Lung (tissue), 12 donors: ENCODE data around the gene GIGYF2. TPM values are rescaled to one million over a fixed set of nuclear protein-coding genes. Genes with fewer than 3 reads are reported as not detected.

Source experiments
- ATAC-seq: fragments of 200-7000 bp; cut with Tn5 transposase; one replicate; pipeline ENCODE4 v1.9.1; 2020; ENCODE audit warnings: moderate number of reproducible peaks; ENCODE audit not compliant: insufficient read depth, low FRiP score
- DNase-seq, 3 donors: peaks; one replicate each; pipeline ENCODE4 v3.0.0-alpha.2; 2013 to 2017
- H3K27ac ChIP-seq, 2 donors: one replicate each; pipeline ENCODE4 v1.5.1; 2013; ENCODE audit warnings: mild to moderate bottlenecking in 2 of 2, moderate library complexity in 2 of 2, control low read depth in 1 of 2, inconsistent platforms in 1 of 2, low read depth in 1 of 2, low read length in 1 of 2
- H3K27me3 ChIP-seq, 3 donors: one replicate each; pipeline ENCODE4 v1.5.1; 2013; ENCODE audit warnings: low read length in 2 of 3; ENCODE audit not compliant: control insufficient read depth in 3 of 3, insufficient read depth in 3 of 3
- H3K36me3 ChIP-seq, 4 donors: one replicate each; pipeline ENCODE4 v1.5.1; 2013; ENCODE audit warnings: low read length in 4 of 4, mild to moderate bottlenecking in 1 of 4, moderate library complexity in 1 of 4; ENCODE audit not compliant: control insufficient read depth in 4 of 4, insufficient read depth in 4 of 4
- H3K4me1 ChIP-seq, 5 donors: one replicate each; pipeline ENCODE4 v1.5.1; 2013; ENCODE audit warnings: low read length in 5 of 5, mild to moderate bottlenecking in 2 of 5, moderate library complexity in 1 of 5; ENCODE audit not compliant: control insufficient read depth in 5 of 5, insufficient read depth in 5 of 5
- H3K4me3 ChIP-seq: one replicate; pipeline ENCODE4 v1.5.1; 2013; ENCODE audit warnings: mild to moderate bottlenecking, control low read depth, moderate library complexity
- H3K9ac ChIP-seq, 2 donors: one replicate each; pipeline ENCODE4 v1.5.1; 2013; ENCODE audit warnings: low read length in 2 of 2, control low read depth in 1 of 2; ENCODE audit not compliant: insufficient read depth in 1 of 2
- H3K9me3 ChIP-seq, 4 donors: one replicate each; pipeline ENCODE4 v1.5.1; 2013; ENCODE audit warnings: low read length in 3 of 4, mild to moderate bottlenecking in 1 of 4, moderate library complexity in 1 of 4; ENCODE audit not compliant: control insufficient read depth in 4 of 4, insufficient read depth in 3 of 4
- WGBS, 2 donors: extraction: QIAGEN DNeasy Blood & Tissue Kit; methylation state at CpG; one replicate each; pipeline ENCODE4 v1.1.7; 2013; 5-methylcytosine and 5-hydroxymethylcytosine counted together
- polyA plus RNA-seq, 2 donors: library from polyadenylated mRNA; stranded (reverse); fragments of 200-250 nt; gene quantifications; one replicate each; pipeline ENCODE4 v1.2.1, GENCODE V29; 2013
- total RNA-seq, 2 donors: library from RNA; depleted of rRNA in 1 of 2; stranded (reverse); fragments of >200 nt in 1 of 2; gene quantifications; one replicate each; pipeline ENCODE4 v1.2.1, GENCODE V29; 2014 to 2021
- TF ChIP-seq, protein P1 (sequence below): IDR thresholded peaks from 2 replicates; pipeline ENCODE4 v1.5.1; 2012; ENCODE audit warnings: mild to moderate bottlenecking; ENCODE audit errors: control extremely low read depth, extremely low read depth
- donor health status: control.
- donor health status: control.
- donor health status: Bipolar disorder and iron deficiency.
- donor health status: healthy.
- donor health status: DM: yes; HTN: yes; CAD: no.

GIGYF2 gene
- total and polyA plus RNA-seq, 4 donors, result 15.9 to 145 (median 37.3) TPM

DNA sequence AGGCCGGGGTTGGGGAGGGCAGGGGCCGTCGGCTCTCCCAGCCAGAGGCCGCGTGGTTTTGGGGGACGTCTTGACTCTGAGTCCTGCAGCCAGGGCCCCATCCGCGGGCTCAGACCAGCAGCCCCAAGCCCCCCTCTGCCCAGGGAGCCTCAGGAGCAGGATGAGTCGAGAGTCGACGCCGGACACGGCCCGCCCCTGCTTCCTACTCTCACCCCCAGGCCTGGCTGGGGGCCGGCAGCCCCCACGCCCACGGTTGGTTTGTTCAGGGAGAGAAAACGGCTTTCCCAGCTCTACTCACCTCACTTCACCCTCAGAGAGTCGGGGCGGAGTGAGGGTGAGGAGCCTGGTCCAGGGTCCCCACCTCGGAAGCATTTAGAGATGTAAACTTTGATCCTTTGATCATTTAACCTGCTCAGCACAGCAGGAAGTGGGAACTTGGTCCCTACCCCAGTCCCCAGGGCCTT is 179.9 kb downstream of the GIGYF2 start:
- ATAC-seq (no peak), DNase-seq (no peak)
- H3K4me3 ChIP-seq, result no peak overlapping the region
- H3K4me1 ChIP-seq, result peaks cover 0 to 9% (median 0%) of the 10 kb centered on the region in 5 donors
- H3K9me3 ChIP-seq, result no peaks in the 10 kb centered on the region
- H3K27ac ChIP-seq, result no peak overlapping the region
- TF ChIP-seq, protein P1, sequence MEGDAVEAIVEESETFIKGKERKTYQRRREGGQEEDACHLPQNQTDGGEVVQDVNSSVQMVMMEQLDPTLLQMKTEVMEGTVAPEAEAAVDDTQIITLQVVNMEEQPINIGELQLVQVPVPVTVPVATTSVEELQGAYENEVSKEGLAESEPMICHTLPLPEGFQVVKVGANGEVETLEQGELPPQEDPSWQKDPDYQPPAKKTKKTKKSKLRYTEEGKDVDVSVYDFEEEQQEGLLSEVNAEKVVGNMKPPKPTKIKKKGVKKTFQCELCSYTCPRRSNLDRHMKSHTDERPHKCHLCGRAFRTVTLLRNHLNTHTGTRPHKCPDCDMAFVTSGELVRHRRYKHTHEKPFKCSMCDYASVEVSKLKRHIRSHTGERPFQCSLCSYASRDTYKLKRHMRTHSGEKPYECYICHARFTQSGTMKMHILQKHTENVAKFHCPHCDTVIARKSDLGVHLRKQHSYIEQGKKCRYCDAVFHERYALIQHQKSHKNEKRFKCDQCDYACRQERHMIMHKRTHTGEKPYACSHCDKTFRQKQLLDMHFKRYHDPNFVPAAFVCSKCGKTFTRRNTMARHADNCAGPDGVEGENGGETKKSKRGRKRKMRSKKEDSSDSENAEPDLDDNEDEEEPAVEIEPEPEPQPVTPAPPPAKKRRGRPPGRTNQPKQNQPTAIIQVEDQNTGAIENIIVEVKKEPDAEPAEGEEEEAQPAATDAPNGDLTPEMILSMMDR, result no peak
- no peaks in the 10 kb centered on the region for H3K36me3 ChIP-seq
- 29 to 30% methylated on average over 19 to 21 of the region's 21 CpGs for WGBS, 2 donors
- peaks cover 0 to 7% (median 7%) of the 10 kb centered on the region in 3 donors for H3K27me3 ChIP-seq
- no peak overlapping the region for H3K9ac ChIP-seq

GRCh38 chr2:232877940-232878511 is 180.9 kb downstream of the GIGYF2 start:
- 91 to 96% methylated on average over 13 of the region's 13 CpGs for WGBS, 2 donors
- Histone ChIP-seq H3K27me3 (peaks cover 0 to 7% (median 7%) of the 10 kb centered on the region in 3 donors), H3K9ac (no peak overlapping the region), H3K36me3 (no peaks in the 10 kb centered on the region), H3K4me1 (peaks cover 0 to 9% (median 0%) of the 10 kb centered on the region in 5 donors), H3K9me3 (no peaks in the 10 kb centered on the region), H3K27ac (no peak overlapping the region), H3K4me3 (no peak overlapping the region)
- TF ChIP-seq, protein P1, result no peak
- no peak for DNase-seq
- ATAC-seq, result no peak

- ATAC-seq, result no peak
- TF ChIP-seq, protein P1, result no peak
- no peak for DNase-seq
- Histone ChIP-seq H3K9ac (no peak overlapping the region), H3K36me3 (no peaks in the 10 kb centered on the region), H3K9me3 (no peaks in the 10 kb centered on the region), H3K27ac (no peak overlapping the region), H3K4me3 (no peak overlapping the region), H3K27me3 (peaks cover 0 to 7% (median 7%) of the 10 kb centered on the region in 3 donors), H3K4me1 (peaks cover 0 to 9% (median 0%) of the 10 kb centered on the region in 5 donors)
- 88 to 93% methylated on average over 20 of the region's 20 CpGs for WGBS, 2 donors
These were observed 181.9 kb downstream of the GIGYF2 start for GRCh38 chr2:232878855-232879617.
